ENCODE results near the gene SUV39H2. TPM values are rescaled to one million over a fixed set of nuclear protein-coding genes. Genes with fewer than 3 reads are reported as not detected.
"Not testable (repeated sequence)": the region's sequence is repeated elsewhere in the genome, so short reads cannot be mapped to it uniquely, and the experiment has no call there.

SUV39H2 gene
- total and polyA plus RNA-seq, 5 donors: 1.7 to 7.3 (median 4.4) TPM

DNA sequence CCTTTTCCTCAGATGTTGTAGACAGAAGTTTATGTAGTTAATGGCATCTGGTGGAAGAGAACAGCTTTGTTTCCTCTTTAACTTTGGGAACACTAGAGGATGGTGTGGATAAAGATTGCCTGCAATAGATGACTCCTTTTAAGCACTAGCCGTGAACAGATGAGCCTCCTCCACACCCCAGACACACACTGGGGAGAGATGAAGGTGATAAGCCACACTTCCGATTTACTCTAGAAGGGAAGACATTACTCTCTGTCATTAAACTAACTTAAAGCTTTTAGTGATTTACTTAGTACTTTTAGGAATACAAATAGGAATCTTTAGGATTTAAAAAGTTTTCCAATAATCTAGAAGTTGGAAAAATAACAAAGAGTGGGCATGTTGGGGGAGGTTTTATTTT is 33.7 kb upstream of the SUV39H2 start:
- DNase-seq (no peak), ATAC-seq (peak in 1 of 2 donors; percentile 53)
- intact Hi-C loops (cut with DNase I): loop anchor here in 1 of 4 donors (10.0 kb wide), 1 partner anchor 110 kb away; the partner anchor contains the start of genes DCLRE1C and MEIG1
- Histone ChIP-seq H3K27me3 (ENCODE audit: control insufficient read depth, insufficient read depth) (no peaks in the 10 kb centered on the region), H3K27ac (ENCODE audit: low read length) (no peak overlapping the region), H3K4me1 (ENCODE audit: control insufficient read depth, insufficient read depth, low read length) (no peaks in the 10 kb centered on the region), H3K9me3 (ENCODE audit: control insufficient read depth, low read length) (no peaks in the 10 kb centered on the region), H3K4me3 (ENCODE audit: low read length) (no peak overlapping the region)
- 80% methylated on average over 2 of the region's 2 CpGs for WGBS

DNA sequence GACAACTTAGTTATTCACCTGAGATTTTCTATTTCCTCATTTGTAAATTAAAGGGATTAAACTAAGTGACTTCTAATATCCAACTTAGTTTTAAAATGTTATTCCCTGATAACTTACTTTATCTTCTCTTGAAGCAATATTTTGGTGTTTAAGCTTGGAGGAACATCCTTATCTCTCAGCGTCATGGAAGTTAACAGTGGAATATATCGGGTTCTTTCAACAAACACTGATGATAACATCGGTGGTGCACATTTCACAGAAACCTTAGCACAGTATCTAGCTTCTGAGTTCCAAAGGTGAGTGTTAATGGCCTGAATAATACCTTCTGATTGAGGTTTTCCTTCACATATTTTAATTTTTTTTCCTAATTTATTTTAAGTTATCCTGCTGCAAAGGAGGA is 26.4 kb upstream of the SUV39H2 start:
- 54% methylated on average over 3 of the region's 3 CpGs for WGBS
- no peaks in the 10 kb centered on the region for H3K9me3 ChIP-seq (ENCODE audit: control insufficient read depth, low read length)
- DNase-seq: no peak
- no peak for ATAC-seq
- no peak overlapping the region for H3K27ac ChIP-seq (ENCODE audit: low read length)
- intact Hi-C loops (cut with DNase I): no loop called here
- no peaks in the 10 kb centered on the region for H3K4me1 ChIP-seq (ENCODE audit: control insufficient read depth, insufficient read depth, low read length)
- no peaks in the 10 kb centered on the region for H3K27me3 ChIP-seq (ENCODE audit: control insufficient read depth, insufficient read depth)
- no peak overlapping the region for H3K4me3 ChIP-seq (ENCODE audit: low read length)

DNA sequence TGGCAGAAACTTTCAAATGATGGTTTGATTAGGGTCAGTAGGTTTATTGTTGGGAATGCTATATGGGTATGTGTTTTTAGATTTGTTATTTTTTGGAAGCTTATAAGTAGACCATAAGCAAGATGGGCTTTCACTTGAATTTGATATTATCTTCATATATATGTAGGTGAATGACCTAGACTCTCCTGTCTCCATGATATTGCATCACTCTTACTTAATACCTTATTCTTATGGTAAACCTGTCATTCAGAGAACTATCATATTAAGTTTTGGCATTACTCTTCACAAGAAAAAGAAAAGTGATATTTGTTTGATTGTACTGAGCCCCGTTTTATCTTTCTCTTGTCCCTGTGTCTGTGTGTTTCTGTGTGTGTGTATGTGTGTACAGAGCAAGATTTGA is 23.2 kb upstream of the SUV39H2 start:
- ATAC-seq (no peak), DNase-seq (no peak)
- intact Hi-C loops (cut with DNase I): no loop called here
- Histone ChIP-seq H3K9me3 (ENCODE audit: control insufficient read depth, low read length) (no peaks in the 10 kb centered on the region), H3K27me3 (ENCODE audit: control insufficient read depth, insufficient read depth) (no peaks in the 10 kb centered on the region), H3K4me3 (ENCODE audit: low read length) (no peak overlapping the region), H3K4me1 (ENCODE audit: control insufficient read depth, insufficient read depth, low read length) (no peaks in the 10 kb centered on the region), H3K27ac (ENCODE audit: low read length) (no peak overlapping the region)
- 91% methylated on average over 1 of the region's 1 CpG for WGBS

DNA sequence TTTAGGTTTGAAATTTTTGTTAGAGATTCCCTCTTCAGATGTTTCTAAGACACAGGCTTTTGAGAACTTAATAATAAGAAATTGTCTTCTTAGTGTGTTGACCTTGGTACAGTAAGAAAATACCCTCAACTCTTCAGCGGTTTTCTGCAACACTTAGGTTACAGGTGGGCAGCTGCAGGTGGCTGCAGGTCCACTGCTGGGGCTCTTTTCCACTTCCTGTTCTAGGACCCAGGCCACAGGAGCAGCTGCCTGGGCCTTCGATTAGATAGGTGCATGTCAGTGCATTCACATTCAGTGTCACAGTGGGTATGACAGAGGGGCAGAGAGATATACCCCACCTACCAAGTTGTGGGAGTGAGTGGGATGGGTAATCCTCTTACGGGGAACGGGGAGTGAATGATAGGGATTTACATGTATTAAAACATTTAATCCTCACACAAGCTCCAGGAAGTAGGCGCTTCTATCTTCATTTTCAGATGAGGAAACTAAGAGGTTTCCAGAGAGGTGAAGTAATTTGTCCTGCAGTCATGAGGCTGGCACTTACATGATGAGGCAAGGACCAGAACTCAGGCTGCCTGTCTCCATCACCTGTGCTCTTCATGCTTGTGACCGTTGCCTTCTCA is 20.2 kb upstream of the SUV39H2 start:
- Histone ChIP-seq H3K4me1 (ENCODE audit: control insufficient read depth, insufficient read depth, low read length) (no peaks in the 10 kb centered on the region), H3K27ac (ENCODE audit: low read length) (no peak overlapping the region), H3K27me3 (ENCODE audit: control insufficient read depth, insufficient read depth) (no peaks in the 10 kb centered on the region), H3K9me3 (ENCODE audit: control insufficient read depth, low read length) (no peaks in the 10 kb centered on the region), H3K4me3 (ENCODE audit: low read length) (no peak overlapping the region)
- ATAC-seq (no peak), DNase-seq (no peak)
- 91% methylated on average over 6 of the region's 6 CpGs for WGBS
- intact Hi-C loops (cut with DNase I): no loop called here

DNA sequence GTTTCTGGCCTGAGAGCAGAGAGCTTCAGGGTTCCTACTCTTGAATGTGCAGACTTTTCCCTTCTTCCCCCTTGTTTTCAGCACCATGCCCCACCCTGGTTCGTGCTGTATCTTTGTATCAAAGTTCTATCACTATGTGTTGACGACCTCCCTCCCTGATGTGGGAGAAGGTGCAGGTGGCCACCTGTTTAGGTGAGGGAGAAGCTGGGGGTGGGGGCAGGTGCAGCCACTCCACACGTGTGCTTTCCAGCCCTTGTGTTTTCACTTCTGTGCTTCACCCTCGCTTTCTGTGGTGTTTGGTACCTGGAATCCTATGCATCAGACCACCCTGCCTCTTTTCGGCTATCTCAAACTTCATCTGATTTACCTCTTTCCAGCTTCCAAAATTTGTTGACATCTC is 19.6 kb upstream of the SUV39H2 start:
- intact Hi-C loops (cut with DNase I): no loop called here
- ATAC-seq: no peak
- DNase-seq: no peak
- H3K4me1 ChIP-seq (ENCODE audit: control insufficient read depth, insufficient read depth, low read length): no peaks in the 10 kb centered on the region
- H3K9me3 ChIP-seq (ENCODE audit: control insufficient read depth, low read length): no peaks in the 10 kb centered on the region
- 90% methylated on average over 5 of the region's 5 CpGs for WGBS
- H3K4me3 ChIP-seq (ENCODE audit: low read length): no peak overlapping the region
- H3K27ac ChIP-seq (ENCODE audit: low read length): no peak overlapping the region
- no peaks in the 10 kb centered on the region for H3K27me3 ChIP-seq (ENCODE audit: control insufficient read depth, insufficient read depth)

DNA sequence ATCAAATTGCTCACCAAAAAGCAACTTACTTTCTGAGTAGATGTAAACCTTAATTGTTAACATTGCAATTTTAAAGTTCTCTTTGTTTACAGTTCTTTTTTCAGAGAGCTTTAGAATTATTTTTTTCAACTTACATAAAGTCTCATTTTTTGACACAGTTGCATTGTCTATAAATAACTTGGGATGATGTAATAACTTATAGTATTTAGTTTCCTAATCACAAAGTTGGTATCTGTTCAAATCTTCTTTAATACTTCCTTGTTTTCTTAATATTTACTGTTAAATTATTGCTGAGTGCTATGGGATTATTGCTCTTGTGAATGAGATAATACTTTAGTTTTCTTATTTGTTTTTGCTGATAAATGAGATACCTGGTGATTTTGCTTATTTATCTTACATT is 18.9 kb upstream of the SUV39H2 start:
- Histone ChIP-seq H3K9me3 (ENCODE audit: control insufficient read depth, low read length) (no peaks in the 10 kb centered on the region), H3K4me3 (ENCODE audit: low read length) (no peak overlapping the region), H3K27ac (ENCODE audit: low read length) (no peak overlapping the region), H3K4me1 (ENCODE audit: control insufficient read depth, insufficient read depth, low read length) (no peaks in the 10 kb centered on the region), H3K27me3 (ENCODE audit: control insufficient read depth, insufficient read depth) (no peaks in the 10 kb centered on the region)
- DNase-seq: no peak
- intact Hi-C loops (cut with DNase I): no loop called here
- ATAC-seq: no peak

DNA sequence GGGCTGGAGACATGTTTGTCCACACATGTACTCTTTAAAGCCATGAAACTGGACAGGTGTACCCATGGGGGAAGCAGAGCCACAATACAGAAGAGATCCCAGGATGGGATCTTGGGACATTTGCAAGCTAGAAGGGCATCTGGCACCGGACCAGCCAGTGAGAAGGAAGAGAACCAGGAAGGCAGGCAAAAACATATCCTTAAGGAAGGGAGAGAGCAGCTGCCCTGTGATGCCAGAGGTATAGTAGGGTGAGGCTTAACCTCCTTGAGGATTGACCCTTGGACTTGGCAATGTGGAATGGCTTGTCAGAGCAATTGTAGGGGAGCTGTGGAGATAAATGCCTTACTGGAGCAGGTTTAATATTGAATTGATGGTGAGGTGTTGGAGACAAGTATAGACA is 17.9 kb upstream of the SUV39H2 start:
- ATAC-seq: no peak

DNA sequence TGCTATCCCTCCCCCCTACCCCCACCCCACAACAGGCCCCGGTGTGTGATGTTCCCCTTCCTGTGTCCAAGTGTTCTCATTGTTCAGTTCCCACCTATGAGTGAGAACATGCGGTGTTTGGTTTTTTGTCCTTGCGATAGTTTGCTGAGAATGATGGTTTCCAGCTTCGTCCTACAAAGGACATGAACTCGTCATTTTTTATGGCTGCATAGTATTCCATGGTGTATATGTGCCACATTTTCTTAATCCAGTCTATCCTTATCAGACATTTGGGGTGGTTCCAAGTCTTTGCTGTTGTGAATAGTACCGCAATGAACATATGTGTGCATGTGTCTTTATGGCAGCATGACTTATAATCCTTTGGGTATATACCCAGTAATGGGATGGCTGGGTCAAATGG is 14.2 kb upstream of the SUV39H2 start:
- H3K27ac ChIP-seq (ENCODE audit: low read length); ATAC-seq; H3K27me3 ChIP-seq (ENCODE audit: control insufficient read depth, insufficient read depth); intact Hi-C loops (cut with DNase I); H3K4me1 ChIP-seq (ENCODE audit: control insufficient read depth, insufficient read depth, low read length); DNase-seq; H3K4me3 ChIP-seq (ENCODE audit: low read length); H3K9me3 ChIP-seq (ENCODE audit: control insufficient read depth, low read length): not testable (repeated sequence)
- WGBS: over 99% methylated on average over 6 of the region's 6 CpGs

More for the DNA sequence above, 17.9 kb upstream of the SUV39H2 start:
- Histone ChIP-seq H3K27ac (ENCODE audit: low read length) (no peak overlapping the region), H3K4me3 (ENCODE audit: low read length) (no peak overlapping the region), H3K27me3 (ENCODE audit: control insufficient read depth, insufficient read depth) (no peaks in the 10 kb centered on the region), H3K9me3 (ENCODE audit: control insufficient read depth, low read length) (no peaks in the 10 kb centered on the region), H3K4me1 (ENCODE audit: control insufficient read depth, insufficient read depth, low read length) (no peaks in the 10 kb centered on the region)
- 95% methylated on average over 1 of the region's 1 CpG for WGBS
- intact Hi-C loops (cut with DNase I): no loop called here
- DNase-seq: no peak

DNA sequence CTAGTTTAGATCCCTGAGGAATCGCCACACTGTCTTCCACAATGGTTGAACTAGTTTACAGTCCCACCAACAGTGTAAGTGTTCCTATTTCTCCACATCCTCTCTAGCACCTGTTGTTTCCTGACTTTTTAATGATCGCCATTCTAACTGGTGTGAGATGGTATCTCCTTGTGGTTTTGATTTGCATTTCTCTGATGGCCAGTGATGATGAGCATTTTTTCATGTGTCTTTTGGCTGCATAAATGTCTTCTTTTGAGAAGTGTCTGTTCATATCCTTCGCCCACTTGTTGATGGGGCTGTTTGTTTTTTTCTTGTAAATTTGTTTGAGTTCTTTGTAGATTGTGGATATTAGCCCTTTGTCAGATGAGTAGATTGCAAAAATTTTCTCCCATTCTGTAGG is 13.8 kb upstream of the SUV39H2 start:
- H3K27me3 ChIP-seq (ENCODE audit: control insufficient read depth, insufficient read depth); intact Hi-C loops (cut with DNase I); DNase-seq; H3K4me3 ChIP-seq (ENCODE audit: low read length); H3K4me1 ChIP-seq (ENCODE audit: control insufficient read depth, insufficient read depth, low read length); H3K9me3 ChIP-seq (ENCODE audit: control insufficient read depth, low read length); ATAC-seq; H3K27ac ChIP-seq (ENCODE audit: low read length): not testable (repeated sequence)
- 100% methylated on average over 3 of the region's 3 CpGs for WGBS

DNA sequence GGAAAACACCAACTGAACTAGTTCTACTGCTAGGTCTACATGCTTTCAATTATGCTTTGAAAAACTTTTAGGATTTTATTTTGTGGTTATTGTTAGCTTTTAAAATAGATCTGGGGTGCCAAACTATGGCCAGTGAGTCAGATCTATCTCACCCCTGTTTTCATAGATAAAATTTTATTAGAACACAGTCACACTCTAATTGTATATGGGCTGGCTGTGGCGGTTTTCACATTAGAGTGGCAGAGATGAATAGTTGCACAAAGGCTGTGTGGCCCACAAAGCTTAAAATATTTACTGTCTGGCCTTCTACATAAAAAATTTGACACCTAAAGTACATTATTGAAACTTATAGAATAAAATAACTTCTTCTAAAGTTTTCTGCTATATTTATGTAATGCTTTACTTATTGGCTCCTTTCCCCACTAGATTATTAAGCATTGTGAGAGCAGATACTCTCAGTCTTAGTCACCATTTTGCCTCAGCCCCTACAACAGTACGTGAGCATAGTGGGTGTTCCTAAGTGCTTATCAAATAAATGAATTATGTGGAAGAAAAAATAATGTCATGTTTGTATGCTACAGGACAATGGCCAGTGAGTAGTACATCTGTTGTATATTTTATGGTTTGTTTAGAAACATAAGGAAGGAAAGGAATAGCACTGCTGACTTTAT is 5.4 kb upstream of the SUV39H2 start:
- no peak for DNase-seq
- Histone ChIP-seq H3K4me3 (ENCODE audit: low read length) (no peak overlapping the region), H3K9me3 (ENCODE audit: control insufficient read depth, low read length) (no peaks in the 10 kb centered on the region), H3K27ac (ENCODE audit: low read length) (no peak overlapping the region), H3K27me3 (ENCODE audit: control insufficient read depth, insufficient read depth) (no peaks in the 10 kb centered on the region), H3K4me1 (ENCODE audit: control insufficient read depth, insufficient read depth, low read length) (peaks cover 3% of the 10 kb centered on the region)
- ATAC-seq: no peak
- 82% methylated on average over 2 of the region's 2 CpGs for WGBS
- intact Hi-C loops (cut with DNase I): no loop called here

DNA sequence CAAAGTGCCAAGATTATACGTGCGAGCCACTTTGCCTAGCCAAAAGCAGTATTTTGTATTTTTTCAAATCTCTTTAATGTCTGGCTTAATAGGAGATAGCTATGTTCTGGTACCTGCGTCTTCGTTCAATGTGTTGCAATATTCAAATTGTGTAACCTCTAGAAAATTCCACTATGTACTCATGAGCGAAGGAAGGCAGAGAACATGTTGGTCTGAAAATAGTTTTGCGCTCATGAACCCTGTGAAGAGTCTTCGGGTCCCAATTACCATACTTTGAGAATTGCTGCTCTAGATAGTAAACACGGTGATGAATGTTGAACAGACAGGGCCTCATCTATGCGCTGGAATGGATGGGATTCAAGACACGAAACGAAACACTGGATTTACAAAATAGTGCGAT is 2.7 kb upstream of the SUV39H2 start:
- H3K4me3 ChIP-seq (ENCODE audit: low read length): no peak overlapping the region
- intact Hi-C loops (cut with DNase I): no loop called here
- ATAC-seq (no peak), DNase-seq (no peak)
- H3K4me1 ChIP-seq (ENCODE audit: control insufficient read depth, insufficient read depth, low read length): peaks cover 6% of the 10 kb centered on the region
- H3K27me3 ChIP-seq (ENCODE audit: control insufficient read depth, insufficient read depth): no peaks in the 10 kb centered on the region
- H3K27ac ChIP-seq (ENCODE audit: low read length): peak overlapping the region; percentile 25
- WGBS: 94% methylated on average over 12 of the region's 12 CpGs
- H3K9me3 ChIP-seq (ENCODE audit: control insufficient read depth, low read length): no peaks in the 10 kb centered on the region

All from right cardiac atrium (tissue), 5 donors.